ENCODE data around the gene RUNX1.
"Not testable (repeated sequence)": the region's sequence is repeated elsewhere in the genome, so short reads cannot be mapped to it uniquely, and the experiment has no call there.

The RUNX1 gene

DNA sequence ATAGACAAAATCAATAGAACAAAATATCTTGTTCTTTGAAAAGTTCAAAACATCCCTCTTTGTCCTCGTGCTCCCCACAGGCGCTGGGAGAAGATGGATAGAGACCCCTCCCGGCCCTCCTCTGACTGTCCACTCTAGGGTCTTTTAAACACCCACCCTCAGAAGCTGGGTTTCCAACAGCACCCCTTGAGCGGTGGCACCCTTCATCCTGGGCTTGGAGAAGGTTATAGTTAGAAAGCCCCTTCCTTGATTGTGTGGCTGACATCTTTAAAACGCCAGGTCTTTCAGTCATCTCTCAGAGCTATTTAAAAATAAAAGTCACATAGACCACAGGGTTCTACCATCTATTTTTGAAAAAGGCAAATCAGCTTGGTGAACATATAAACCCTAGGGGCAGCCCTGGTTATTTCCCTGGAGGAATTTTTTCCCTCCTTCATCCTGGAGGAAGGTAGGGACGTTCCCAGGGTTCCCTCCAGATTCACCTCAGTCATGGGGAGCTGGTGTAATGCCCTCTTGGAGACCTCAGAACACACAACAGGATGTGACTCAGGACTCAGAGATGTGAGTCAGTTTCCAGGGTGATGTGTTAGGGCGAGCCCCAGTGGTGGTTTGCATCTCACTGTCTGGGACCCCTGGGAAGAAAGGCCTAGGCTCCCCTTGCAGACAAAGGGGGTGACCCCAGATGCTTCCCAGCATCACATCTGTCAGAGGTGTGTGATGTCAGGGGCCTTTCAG, 241.8 kb downstream of the RUNX1 start:
- TF ChIP-seq, protein P1, sequence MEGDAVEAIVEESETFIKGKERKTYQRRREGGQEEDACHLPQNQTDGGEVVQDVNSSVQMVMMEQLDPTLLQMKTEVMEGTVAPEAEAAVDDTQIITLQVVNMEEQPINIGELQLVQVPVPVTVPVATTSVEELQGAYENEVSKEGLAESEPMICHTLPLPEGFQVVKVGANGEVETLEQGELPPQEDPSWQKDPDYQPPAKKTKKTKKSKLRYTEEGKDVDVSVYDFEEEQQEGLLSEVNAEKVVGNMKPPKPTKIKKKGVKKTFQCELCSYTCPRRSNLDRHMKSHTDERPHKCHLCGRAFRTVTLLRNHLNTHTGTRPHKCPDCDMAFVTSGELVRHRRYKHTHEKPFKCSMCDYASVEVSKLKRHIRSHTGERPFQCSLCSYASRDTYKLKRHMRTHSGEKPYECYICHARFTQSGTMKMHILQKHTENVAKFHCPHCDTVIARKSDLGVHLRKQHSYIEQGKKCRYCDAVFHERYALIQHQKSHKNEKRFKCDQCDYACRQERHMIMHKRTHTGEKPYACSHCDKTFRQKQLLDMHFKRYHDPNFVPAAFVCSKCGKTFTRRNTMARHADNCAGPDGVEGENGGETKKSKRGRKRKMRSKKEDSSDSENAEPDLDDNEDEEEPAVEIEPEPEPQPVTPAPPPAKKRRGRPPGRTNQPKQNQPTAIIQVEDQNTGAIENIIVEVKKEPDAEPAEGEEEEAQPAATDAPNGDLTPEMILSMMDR (IDR thresholded peaks at IDR 0.05; ENCODE audit: low read depth, low read length), result no peak
- TF ChIP-seq EZH2phosphoT487 (IDR thresholded peaks at IDR 0.05; ENCODE audit: low read depth), result no peak
- peaks cover 74% of the 10 kb centered on the region for H3K79me2 ChIP-seq (ENCODE audit: low read length)
- no peak overlapping the region for H2AFZ ChIP-seq (ENCODE audit: low read depth, low read length)
- H3K4me1 ChIP-seq (ENCODE audit: low read length), result peaks cover 16% of the 10 kb centered on the region
- H3K4me3 ChIP-seq (ENCODE audit: low read length), result no peak overlapping the region
- no peaks in the 10 kb centered on the region for H3K27me3 ChIP-seq (ENCODE audit: low read depth, low read length)
- no peak overlapping the region for H3K27ac ChIP-seq (ENCODE audit: low read length)
- H3K36me3 ChIP-seq (replicated peaks; ENCODE audit: low read depth, low read length), result peaks cover 75% of the 10 kb centered on the region
- H4K20me1 ChIP-seq (ENCODE audit: insufficient read depth, low read length), result peaks cover 66% of the 10 kb centered on the region
- H3K9me3 ChIP-seq (ENCODE audit: insufficient read depth, low read length), result no peaks in the 10 kb centered on the region
- H3K4me2 ChIP-seq (ENCODE audit: low read length), result no peak overlapping the region
- H3K9ac ChIP-seq (ENCODE audit: low read length), result no peak overlapping the region

- Histone ChIP-seq H3K4me1 (ENCODE audit: low read length) (peaks cover 16% of the 10 kb centered on the region), H3K36me3 (replicated peaks; ENCODE audit: low read depth, low read length) (peaks cover 76% of the 10 kb centered on the region), H3K9me3 (ENCODE audit: insufficient read depth, low read length) (no peaks in the 10 kb centered on the region), H4K20me1 (ENCODE audit: insufficient read depth, low read length) (peaks cover 67% of the 10 kb centered on the region), H3K27ac (ENCODE audit: low read length) (no peak overlapping the region), H3K79me2 (ENCODE audit: low read length) (peaks cover 75% of the 10 kb centered on the region), H2AFZ (ENCODE audit: low read depth, low read length) (no peak overlapping the region), H3K4me2 (ENCODE audit: low read length) (no peak overlapping the region), H3K9ac (ENCODE audit: low read length) (no peak overlapping the region), H3K27me3 (ENCODE audit: low read depth, low read length) (no peaks in the 10 kb centered on the region), H3K4me3 (ENCODE audit: low read length) (no peak overlapping the region)
- TF ChIP-seq, protein P1 (IDR thresholded peaks at IDR 0.05; ENCODE audit: low read depth, low read length), result no peak
- no peak for TF ChIP-seq EZH2phosphoT487 (IDR thresholded peaks at IDR 0.05; ENCODE audit: low read depth)
These were observed 242.7 kb downstream of the RUNX1 start for GRCh38 chr21:34806423-34806822.

DNA sequence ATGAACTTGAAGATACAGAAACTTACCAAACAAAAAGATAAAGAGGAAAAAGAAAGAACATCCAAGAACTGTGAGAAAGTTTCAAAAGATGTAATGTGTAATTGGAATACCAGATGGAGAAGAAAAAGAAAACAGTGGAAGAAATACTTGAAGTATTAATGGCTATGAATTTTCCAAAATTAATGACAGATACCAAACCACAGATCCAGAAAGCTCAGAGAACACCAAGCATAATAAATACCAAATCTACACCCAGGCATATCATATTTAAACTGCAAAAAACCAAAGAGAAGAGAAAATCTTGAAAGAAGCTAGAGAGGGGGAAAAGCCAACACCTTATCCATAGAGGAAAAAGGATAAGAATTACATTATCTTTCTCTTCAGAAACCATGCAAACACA, 243.9 kb downstream of the RUNX1 start:
- no peak overlapping the region for H3K4me2 ChIP-seq (ENCODE audit: low read length)
- no peak overlapping the region for H3K4me3 ChIP-seq (ENCODE audit: low read length)
- H3K9me3 ChIP-seq (ENCODE audit: insufficient read depth, low read length), result no peaks in the 10 kb centered on the region
- H3K36me3 ChIP-seq (replicated peaks; ENCODE audit: low read depth, low read length), result peaks cover 79% of the 10 kb centered on the region
- no peak overlapping the region for H3K27ac ChIP-seq (ENCODE audit: low read length)
- peaks cover 66% of the 10 kb centered on the region for H4K20me1 ChIP-seq (ENCODE audit: insufficient read depth, low read length)
- H2AFZ ChIP-seq (ENCODE audit: low read depth, low read length), result no peak overlapping the region
- TF ChIP-seq, protein P1 (IDR thresholded peaks at IDR 0.05; ENCODE audit: low read depth, low read length), result no peak
- TF ChIP-seq EZH2phosphoT487 (IDR thresholded peaks at IDR 0.05; ENCODE audit: low read depth), result no peak
- H3K27me3 ChIP-seq (ENCODE audit: low read depth, low read length), result no peaks in the 10 kb centered on the region
- no peak overlapping the region for H3K9ac ChIP-seq (ENCODE audit: low read length)
- peaks cover 76% of the 10 kb centered on the region for H3K79me2 ChIP-seq (ENCODE audit: low read length)
- peaks cover 16% of the 10 kb centered on the region for H3K4me1 ChIP-seq (ENCODE audit: low read length)

DNA sequence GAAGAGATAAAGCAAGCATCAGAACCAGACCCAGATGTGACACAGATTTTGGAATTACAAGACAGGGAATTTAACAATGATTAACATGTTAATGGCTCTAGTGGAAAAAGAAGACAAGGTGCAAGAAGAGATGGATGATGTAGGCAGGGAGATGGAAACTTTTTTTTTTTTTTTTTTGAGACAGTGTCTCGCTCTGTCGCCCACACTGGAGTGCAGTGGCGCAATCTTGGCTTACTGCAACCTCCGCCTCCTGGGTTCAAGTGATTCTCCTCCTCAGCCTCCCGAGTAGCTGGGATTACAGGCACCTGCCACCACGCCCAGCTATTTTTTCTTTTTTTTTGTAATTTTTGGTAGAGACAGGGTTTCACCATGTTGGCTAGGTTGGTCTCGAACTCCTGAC, 244.5 kb downstream of the RUNX1 start:
- H3K9ac ChIP-seq (ENCODE audit: low read length); H2AFZ ChIP-seq (ENCODE audit: low read depth, low read length); H3K4me2 ChIP-seq (ENCODE audit: low read length); H3K4me3 ChIP-seq (ENCODE audit: low read length); H3K27me3 ChIP-seq (ENCODE audit: low read depth, low read length); H3K9me3 ChIP-seq (ENCODE audit: insufficient read depth, low read length); H3K27ac ChIP-seq (ENCODE audit: low read length): not testable (repeated sequence)
- H3K79me2 ChIP-seq (ENCODE audit: low read length), result peaks cover 72% of the 10 kb centered on the region
- peaks cover 16% of the 10 kb centered on the region for H3K4me1 ChIP-seq (ENCODE audit: low read length)
- peaks cover 70% of the 10 kb centered on the region for H4K20me1 ChIP-seq (ENCODE audit: insufficient read depth, low read length)
- H3K36me3 ChIP-seq (replicated peaks; ENCODE audit: low read depth, low read length), result peaks cover 79% of the 10 kb centered on the region
